ENCODE results near the gene NOS3. TPM values are rescaled to one million over a fixed set of nuclear protein-coding genes. Genes with fewer than 3 reads are reported as not detected.

Gene NOS3
- total and polyA plus RNA-seq, 9 of the 15 experiments (the other 6 are each of a cell fraction or from before 2014, with no cell fraction given) = 1.1 to 121 (median 23.6) TPM

GRCh38 chr7:150986556-150986955 is 4.3 kb upstream of the NOS3 start:
- Histone ChIP-seq H3K9me1 (ENCODE audit: control insufficient read depth, insufficient read depth, low read length) (peaks cover 3% of the 10 kb centered on the region), H3K9me3 (replicated peaks; ENCODE audit: control insufficient read depth, insufficient read depth, low read depth, low read length) (no peaks in the 10 kb centered on the region; the same call in 1 of the 2 replicates), H3K79me2 (ENCODE audit: control insufficient read depth, insufficient read depth, low read length) (no peaks in the 10 kb centered on the region), H3K27ac (ENCODE audit: extremely low read depth, low read depth, low read length) (no peak overlapping the region), H3K36me3 (ENCODE audit: control insufficient read depth, insufficient read depth, low read length) (no peaks in the 10 kb centered on the region), H3K4me1 (replicated peaks in 1 of 2; ENCODE audit: control insufficient read depth in 2 of 2, insufficient read depth in 2 of 2, low read length in 2 of 2) (peaks cover 13 to 28% of the 10 kb centered on the region in 2 experiments; a peak in 4 of 5 replicates), H3K4me3 (no peak overlapping the region), H4K20me1 (replicated peaks; ENCODE audit: control insufficient read depth, insufficient read depth, low read length) (no peaks in the 10 kb centered on the region), H3K27me3 (ENCODE audit: control insufficient read depth in 2 of 2, insufficient read depth in 2 of 2, low read length in 2 of 2) (peaks cover 6 to 11% of the 10 kb centered on the region in 2 experiments; a peak in 3 of 5 replicates), H3K9ac (ENCODE audit: insufficient read depth in 1 of 2, low read depth in 2 of 2, low read length in 2 of 2) (peak overlapping the region in 1 of 2 experiments; percentile 35; a peak in 1 of 4 replicates), H2AFZ (ENCODE audit: low read depth, low read length) (no peak overlapping the region), H3K4me2 (ENCODE audit: insufficient read depth, low read length) (no peak overlapping the region)
- 9% methylated on average over 5 of the region's 5 CpGs for WGBS (ENCODE audit: insufficient coverage, low coverage, missing lambda C conversion rate)
- no TSS peak for BruUV-seq (replicated peaks)
- TF ChIP-seq KLF6 (CRISPR knock-in tag; IDR thresholded peaks at IDR 0.05; ENCODE audit: borderline replicate concordance) (no peak), GMEB1 (CRISPR knock-in tag; IDR thresholded peaks at IDR 0.05) (no peak), ELF2 (CRISPR knock-in tag; IDR thresholded peaks at IDR 0.05) (no peak), MTF1 (CRISPR knock-in tag; IDR thresholded peaks at IDR 0.05; ENCODE audit: borderline replicate concordance) (no peak)
- ChIA-PET CTCF (ENCODE audit: low intra/inter-chr PET ratio) (interaction anchor here (0.9 to 2.8 kb wide), 4 partner anchors 24 to 110 kb away, joined by 3 to 16 read pairs (median 12); no protein-coding TSS in a partner anchor), POLR2A (interaction anchor here (0.7 to 1.1 kb wide), 7 partner anchors 8 to 155 kb away, joined by 3 to 6 read pairs (median 5); no protein-coding TSS in a partner anchor)
- in situ Hi-C loops (cut with MboI) (loop anchor here (5.0 kb wide), 2 partner anchors 89 to 199 kb away; no protein-coding TSS in a partner anchor), intact Hi-C loops (cut with micrococcal nuclease) (loop anchor here (1.0 to 5.0 kb wide), 3 partner anchors 23 to 181 kb away; partner anchors contain the start of gene GBX1)
- FAIRE-seq (no peak), DNase-seq (ENCODE audit: extremely low read depth in 1 of 4, low spot score in 3 of 4) (no peak), ATAC-seq (no peak)

Measured in K562 (cell line).